ENCODE results near the gene LOXL4. TPM values are rescaled to one million over a fixed set of nuclear protein-coding genes. Genes with fewer than 3 reads are reported as not detected.

Gene LOXL4
- total RNA-seq, 1 experiment from 2014 or later = 1.3 TPM

GRCh38 chr10:98236862-98237261, 31.1 kb downstream of the LOXL4 start:
- no peaks in the 10 kb centered on the region for H4K20me1 ChIP-seq (ENCODE audit: insufficient read depth)
- H2AFZ ChIP-seq (ENCODE audit: low read depth, low read length, poor library complexity, severe bottlenecking) = no peak overlapping the region
- ATAC-seq (no peak), DNase-seq (ENCODE audit: low read depth, low spot score) (no peak)
- no peak overlapping the region for H3K4me2 ChIP-seq (ENCODE audit: low read length)
- no peak overlapping the region for H3K4me3 ChIP-seq (replicated peaks in 1 of 2; ENCODE audit: low read depth in 1 of 2, low read length in 2 of 2)
- ChIA-PET CTCF (no interaction called here), RAD21 (ENCODE audit: low non-redundant PET in 1 of 2, low total read pairs in 2 of 2, uncharacterized antibody in 2 of 2, unreplicated experiment in 2 of 2) (no interaction called here), POLR2A (no interaction called here)
- TF ChIP-seq YY1 (IDR thresholded peaks at IDR 0.05; ENCODE audit: extremely low read depth, insufficient replicate concordance, low read depth, low read length) (no peak), ZNF274 (IDR thresholded peaks at IDR 0.05; ENCODE audit: low read depth, low read length) (no peak), ELF1 (IDR thresholded peaks at IDR 0.05; ENCODE audit: borderline replicate concordance, low read depth) (no peak), CTCF (IDR thresholded peaks at IDR 0.05 in 2 of 3, conservative IDR thresholded peaks at IDR 0.05 in 1 of 3; ENCODE audit: borderline replicate concordance in 1 of 3, insufficient read depth in 1 of 3, low read depth in 2 of 3, low read length in 2 of 3) (no peak), EZH2 (IDR thresholded peaks at IDR 0.05) (no peak), JUND (IDR thresholded peaks at IDR 0.05) (no peak), TCF7L2 (IDR thresholded peaks at IDR 0.05; ENCODE audit: borderline replicate concordance, extremely low read depth, insufficient read depth, insufficient read length) (no peak), RAD21 (IDR thresholded peaks at IDR 0.05; ENCODE audit: low read depth) (no peak), FOSL1 (IDR thresholded peaks at IDR 0.05; ENCODE audit: low read depth) (no peak), EZH2phosphoT487 (IDR thresholded peaks at IDR 0.05; ENCODE audit: borderline replicate concordance) (no peak)
- TF ChIP-seq, protein P1, sequence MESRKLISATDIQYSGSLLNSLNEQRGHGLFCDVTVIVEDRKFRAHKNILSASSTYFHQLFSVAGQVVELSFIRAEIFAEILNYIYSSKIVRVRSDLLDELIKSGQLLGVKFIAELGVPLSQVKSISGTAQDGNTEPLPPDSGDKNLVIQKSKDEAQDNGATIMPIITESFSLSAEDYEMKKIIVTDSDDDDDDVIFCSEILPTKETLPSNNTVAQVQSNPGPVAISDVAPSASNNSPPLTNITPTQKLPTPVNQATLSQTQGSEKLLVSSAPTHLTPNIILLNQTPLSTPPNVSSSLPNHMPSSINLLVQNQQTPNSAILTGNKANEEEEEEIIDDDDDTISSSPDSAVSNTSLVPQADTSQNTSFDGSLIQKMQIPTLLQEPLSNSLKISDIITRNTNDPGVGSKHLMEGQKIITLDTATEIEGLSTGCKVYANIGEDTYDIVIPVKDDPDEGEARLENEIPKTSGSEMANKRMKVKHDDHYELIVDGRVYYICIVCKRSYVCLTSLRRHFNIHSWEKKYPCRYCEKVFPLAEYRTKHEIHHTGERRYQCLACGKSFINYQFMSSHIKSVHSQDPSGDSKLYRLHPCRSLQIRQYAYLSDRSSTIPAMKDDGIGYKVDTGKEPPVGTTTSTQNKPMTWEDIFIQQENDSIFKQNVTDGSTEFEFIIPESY (IDR thresholded peaks at IDR 0.05; ENCODE audit: extremely low read depth, insufficient replicate concordance, low read length) = no peak
- TF ChIP-seq, protein P2, sequence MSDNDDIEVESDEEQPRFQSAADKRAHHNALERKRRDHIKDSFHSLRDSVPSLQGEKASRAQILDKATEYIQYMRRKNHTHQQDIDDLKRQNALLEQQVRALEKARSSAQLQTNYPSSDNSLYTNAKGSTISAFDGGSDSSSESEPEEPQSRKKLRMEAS (IDR thresholded peaks at IDR 0.05) = no peak
- H3K27me3 ChIP-seq (ENCODE audit: insufficient read depth, low read length) = no peaks in the 10 kb centered on the region
- H3K79me2 ChIP-seq (ENCODE audit: insufficient read depth, low read length) = no peaks in the 10 kb centered on the region
- intact Hi-C loops (cut with micrococcal nuclease) = loop anchor here (10.0 kb wide), 1 partner anchor 322 kb away; no protein-coding TSS in a partner anchor
- no peaks in the 10 kb centered on the region for H3K9me2 ChIP-seq (ENCODE audit: insufficient read depth)
- H3K9ac ChIP-seq (ENCODE audit: low read length) = no peak overlapping the region
- no peaks in the 10 kb centered on the region for H3K4me1 ChIP-seq (ENCODE audit: control insufficient read depth in 1 of 2, insufficient read depth in 2 of 2, low read length in 2 of 2)
- no peak overlapping the region for H3K27ac ChIP-seq (ENCODE audit: low read depth, low read length)
- H3K9me3 ChIP-seq (ENCODE audit: control insufficient read depth in 1 of 2, insufficient read depth in 1 of 2, low read depth in 1 of 2, low read length in 2 of 2) = no peaks in the 10 kb centered on the region
- BruUV-seq (replicated peaks) = TSS peak; percentile 19
- H3K36me3 ChIP-seq (ENCODE audit: control insufficient read depth in 1 of 2, insufficient read depth in 2 of 2, low read length in 2 of 2) = peaks cover 2 to 12% of the 10 kb centered on the region in 2 experiments; a peak in 2 of 4 replicates
